ENCODE measurements around the gene DRAP1. TPM values are rescaled to one million over a fixed set of nuclear protein-coding genes. Genes with fewer than 3 reads are reported as not detected.

DRAP1 gene
- total and polyA plus RNA-seq, 2 experiments from 2014 or later = 307 to 533 TPM

- TF ChIP-seq EZH2 (IDR thresholded peaks at IDR 0.05; ENCODE audit: insufficient read depth, poor library complexity, severe bottlenecking) (no peak), EZH2phosphoT487 (IDR thresholded peaks at IDR 0.05; ENCODE audit: insufficient read depth, low read depth) (no peak)
- Histone ChIP-seq H3K27ac (no peak overlapping the region), H3K9me3 (ENCODE audit: low read depth) (no peaks in the 10 kb centered on the region), H3K4me3 (no peak overlapping the region), H3F3A (ENCODE audit: insufficient read depth) (peaks cover 10% of the 10 kb centered on the region; the same call in 1 of the 2 replicates), H3K9ac (no peak overlapping the region), H4K20me1 (ENCODE audit: insufficient read depth) (no peaks in the 10 kb centered on the region), H2AFZ (no peak overlapping the region), H3K4me1 (ENCODE audit: insufficient read depth) (peaks cover 16% of the 10 kb centered on the region), H3K79me2 (ENCODE audit: insufficient read depth) (peaks cover 65% of the 10 kb centered on the region), H3K4me2 (ENCODE audit: unreplicated experiment) (no peak overlapping the region), H3K36me3 (ENCODE audit: low read depth) (peaks cover 11% of the 10 kb centered on the region; the same call in 1 of the 2 replicates), H3K27me3 (replicated peaks; ENCODE audit: insufficient read depth) (no peaks in the 10 kb centered on the region), H3K9me2 (ENCODE audit: insufficient read depth) (no peaks in the 10 kb centered on the region)
- no peak for DNase-seq
- WGBS, 2 experiments (ENCODE audit: low coverage in 1 of 2, low lambda C conversion rate in 2 of 2, missing lambda C conversion rate in 2 of 2) = 94 to 97% methylated on average over 17 to 30 of the region's 30 CpGs
- in situ Hi-C loops (cut with MboI) = no loop called here
These were observed 48.2 kb downstream of the DRAP1 start for GRCh38 chr11:65967329-65967934.

GRCh38 chr11:65968600-65969482 lies 49.6 kb downstream of the DRAP1 start:
- H3K27me3 ChIP-seq (replicated peaks; ENCODE audit: insufficient read depth) = no peaks in the 10 kb centered on the region
- H3K4me3 ChIP-seq = no peak overlapping the region
- DNase-seq = peak; percentile 19
- TF ChIP-seq EZH2 (IDR thresholded peaks at IDR 0.05; ENCODE audit: insufficient read depth, poor library complexity, severe bottlenecking) = no peak
- TF ChIP-seq EZH2phosphoT487 (IDR thresholded peaks at IDR 0.05; ENCODE audit: insufficient read depth, low read depth) = no peak
- H3K9me3 ChIP-seq (ENCODE audit: low read depth) = no peaks in the 10 kb centered on the region
- H4K20me1 ChIP-seq (ENCODE audit: insufficient read depth) = no peaks in the 10 kb centered on the region
- no peak overlapping the region for H2AFZ ChIP-seq
- peaks cover 2% of the 10 kb centered on the region; the same call in 1 of the 2 replicates for H3K4me1 ChIP-seq (ENCODE audit: insufficient read depth)
- no peaks in the 10 kb centered on the region for H3K9me2 ChIP-seq (ENCODE audit: insufficient read depth)
- H3K4me2 ChIP-seq (ENCODE audit: unreplicated experiment) = no peak overlapping the region
- H3K79me2 ChIP-seq (ENCODE audit: insufficient read depth) = peaks cover 51% of the 10 kb centered on the region
- 83 to 89% methylated on average over 15 of the region's 15 CpGs for WGBS, 2 experiments (ENCODE audit: low coverage in 1 of 2, low lambda C conversion rate in 2 of 2, missing lambda C conversion rate in 2 of 2)
- H3K9ac ChIP-seq = no peak overlapping the region
- in situ Hi-C loops (cut with MboI) = no loop called here
- H3K27ac ChIP-seq = no peak overlapping the region
- peaks cover 13% of the 10 kb centered on the region; the same call in 1 of the 2 replicates for H3F3A ChIP-seq (ENCODE audit: insufficient read depth)
- H3K36me3 ChIP-seq (ENCODE audit: low read depth) = peaks cover 11% of the 10 kb centered on the region; the same call in 1 of the 2 replicates

Other genes starting within 250 kb of the DRAP1 start
- 36.6 and 47.4 TPM in 2 replicates for gene KAT5, start 207.2 kb upstream of the DRAP1 start, total RNA-seq (2014; rRNA removed; shearing (Covaris generic))
- 28.8 and 29.5 TPM in 2 replicates for gene KAT5, start 207.2 kb upstream of the DRAP1 start, polyA plus RNA-seq (2016; fragmentation: Nextera tagmentation; extraction: Ambion mirVana)
- 45.7 and 56.1 TPM in 2 replicates for gene RNASEH2C, start 198.6 kb upstream of the DRAP1 start, total RNA-seq (2014; rRNA removed; shearing (Covaris generic))
- gene RNASEH2C, start 198.6 kb upstream of the DRAP1 start, polyA plus RNA-seq (2016; fragmentation: Nextera tagmentation; extraction: Ambion mirVana) = 115 and 117 TPM in 2 replicates
- gene AP5B1, start 138.4 kb upstream of the DRAP1 start, total RNA-seq (2014; rRNA removed; shearing (Covaris generic)) = 14.8 and 16.4 TPM in 2 replicates
- 4.4 and 4.9 TPM in 2 replicates for gene AP5B1, start 138.4 kb upstream of the DRAP1 start, polyA plus RNA-seq (2016; fragmentation: Nextera tagmentation; extraction: Ambion mirVana)
- gene OVOL1, start 132.4 kb upstream of the DRAP1 start, total RNA-seq (2014; rRNA removed; shearing (Covaris generic)) = not detected in 2 replicates
- not detected in 2 replicates for gene OVOL1, start 132.4 kb upstream of the DRAP1 start, polyA plus RNA-seq (2016; fragmentation: Nextera tagmentation; extraction: Ambion mirVana)
- gene SNX32, start 85.5 kb upstream of the DRAP1 start, total RNA-seq (2014; rRNA removed; shearing (Covaris generic)) = not detected in 2 replicates
- gene SNX32, start 85.5 kb upstream of the DRAP1 start, polyA plus RNA-seq (2016; fragmentation: Nextera tagmentation; extraction: Ambion mirVana) = 0.51 and 0.98 TPM in 2 replicates
- gene CFL1, start 61.2 kb upstream of the DRAP1 start, total RNA-seq (2014; rRNA removed; shearing (Covaris generic)) = 1,045 and 1,312 TPM in 2 replicates
- 2,650 and 2,758 TPM in 2 replicates for gene CFL1, start 61.2 kb upstream of the DRAP1 start, polyA plus RNA-seq (2016; fragmentation: Nextera tagmentation; extraction: Ambion mirVana)
- 49.6 and 56.0 TPM in 2 replicates for gene MUS81, start 59.0 kb upstream of the DRAP1 start, total RNA-seq (2014; rRNA removed; shearing (Covaris generic))
- 39.4 and 42.0 TPM in 2 replicates for gene MUS81, start 59.0 kb upstream of the DRAP1 start, polyA plus RNA-seq (2016; fragmentation: Nextera tagmentation; extraction: Ambion mirVana)
- 308 and 328 TPM in 2 replicates for gene EFEMP2, start 46.6 kb upstream of the DRAP1 start, total RNA-seq (2014; rRNA removed; shearing (Covaris generic))
- 520 and 545 TPM in 2 replicates for gene EFEMP2, start 46.6 kb upstream of the DRAP1 start, polyA plus RNA-seq (2016; fragmentation: Nextera tagmentation; extraction: Ambion mirVana)
- gene CTSW, start 39.6 kb upstream of the DRAP1 start, total RNA-seq (2014; rRNA removed; shearing (Covaris generic)) = 1.1 TPM in 1 of 2 replicates, not detected in the other
- 0.23 and 0.51 TPM in 2 replicates for gene CTSW, start 39.6 kb upstream of the DRAP1 start, polyA plus RNA-seq (2016; fragmentation: Nextera tagmentation; extraction: Ambion mirVana)
- gene FIBP, start 31.0 kb upstream of the DRAP1 start, total RNA-seq (2014; rRNA removed; shearing (Covaris generic)) = 201 and 220 TPM in 2 replicates
- gene FIBP, start 31.0 kb upstream of the DRAP1 start, polyA plus RNA-seq (2016; fragmentation: Nextera tagmentation; extraction: Ambion mirVana) = 200 and 203 TPM in 2 replicates
- 95.1 and 143 TPM in 2 replicates for gene CCDC85B, start 28.8 kb upstream of the DRAP1 start, total RNA-seq (2014; rRNA removed; shearing (Covaris generic))
- 116 and 118 TPM in 2 replicates for gene CCDC85B, start 28.8 kb upstream of the DRAP1 start, polyA plus RNA-seq (2016; fragmentation: Nextera tagmentation; extraction: Ambion mirVana)
- gene FOSL1, start 19.0 kb upstream of the DRAP1 start, total RNA-seq (2014; rRNA removed; shearing (Covaris generic)) = 80.6 and 88.9 TPM in 2 replicates
- 104 and 105 TPM in 2 replicates for gene FOSL1, start 19.0 kb upstream of the DRAP1 start, polyA plus RNA-seq (2016; fragmentation: Nextera tagmentation; extraction: Ambion mirVana)
- 46.2 and 50.5 TPM in 2 replicates for gene C11orf68, start 364 bp upstream of the DRAP1 start, total RNA-seq (2014; rRNA removed; shearing (Covaris generic))
- 91.5 and 94.4 TPM in 2 replicates for gene C11orf68, start 364 bp upstream of the DRAP1 start, polyA plus RNA-seq (2016; fragmentation: Nextera tagmentation; extraction: Ambion mirVana)
- 0.13 TPM in 1 of 2 replicates, not detected in the other for gene TSGA10IP, start 26.1 kb downstream of the DRAP1 start, total RNA-seq (2014; rRNA removed; shearing (Covaris generic))
- not detected in 2 replicates for gene TSGA10IP, start 26.1 kb downstream of the DRAP1 start, polyA plus RNA-seq (2016; fragmentation: Nextera tagmentation; extraction: Ambion mirVana)
- gene SART1, start 42.3 kb downstream of the DRAP1 start, total RNA-seq (2014; rRNA removed; shearing (Covaris generic)) = 27.7 and 38.3 TPM in 2 replicates
- 43.4 and 48.6 TPM in 2 replicates for gene SART1, start 42.3 kb downstream of the DRAP1 start, polyA plus RNA-seq (2016; fragmentation: Nextera tagmentation; extraction: Ambion mirVana)
- gene EIF1AD, start 82.7 kb downstream of the DRAP1 start, total RNA-seq (2014; rRNA removed; shearing (Covaris generic)) = 21.2 and 22.8 TPM in 2 replicates
- 21.6 and 25.3 TPM in 2 replicates for gene EIF1AD, start 82.7 kb downstream of the DRAP1 start, polyA plus RNA-seq (2016; fragmentation: Nextera tagmentation; extraction: Ambion mirVana)
- 24.9 and 31.6 TPM in 2 replicates for gene BANF1, start 83.1 kb downstream of the DRAP1 start, total RNA-seq (2014; rRNA removed; shearing (Covaris generic))
- gene BANF1, start 83.1 kb downstream of the DRAP1 start, polyA plus RNA-seq (2016; fragmentation: Nextera tagmentation; extraction: Ambion mirVana) = 330 and 346 TPM in 2 replicates
- 15.3 and 21.9 TPM in 2 replicates for gene CST6, start 92.6 kb downstream of the DRAP1 start, total RNA-seq (2014; rRNA removed; shearing (Covaris generic))
- 35.1 and 35.3 TPM in 2 replicates for gene CST6, start 92.6 kb downstream of the DRAP1 start, polyA plus RNA-seq (2016; fragmentation: Nextera tagmentation; extraction: Ambion mirVana)
- gene CATSPER1, start 107.1 kb downstream of the DRAP1 start, total RNA-seq (2014; rRNA removed; shearing (Covaris generic)) = not detected in 2 replicates
- gene CATSPER1, start 107.1 kb downstream of the DRAP1 start, polyA plus RNA-seq (2016; fragmentation: Nextera tagmentation; extraction: Ambion mirVana) = 1.1 and 1.7 TPM in 2 replicates
- gene GAL3ST3, start 129.7 kb downstream of the DRAP1 start, total RNA-seq (2014; rRNA removed; shearing (Covaris generic)) = not detected in 2 replicates
- not detected in 2 replicates for gene GAL3ST3, start 129.7 kb downstream of the DRAP1 start, polyA plus RNA-seq (2016; fragmentation: Nextera tagmentation; extraction: Ambion mirVana)
- gene SF3B2, start 132.9 kb downstream of the DRAP1 start, total RNA-seq (2014; rRNA removed; shearing (Covaris generic)) = 95.7 and 117 TPM in 2 replicates
- 146 and 152 TPM in 2 replicates for gene SF3B2, start 132.9 kb downstream of the DRAP1 start, polyA plus RNA-seq (2016; fragmentation: Nextera tagmentation; extraction: Ambion mirVana)
- gene PACS1, start 150.8 kb downstream of the DRAP1 start, total RNA-seq (2014; rRNA removed; shearing (Covaris generic)) = 44.6 and 48.9 TPM in 2 replicates
- gene PACS1, start 150.8 kb downstream of the DRAP1 start, polyA plus RNA-seq (2016; fragmentation: Nextera tagmentation; extraction: Ambion mirVana) = 33.2 and 36.0 TPM in 2 replicates